Measurements from ENCODE around the gene PXMP4. TPM values are rescaled to one million over a fixed set of nuclear protein-coding genes. Genes with fewer than 3 reads are reported as not detected.

The PXMP4 gene
- total RNA-seq, 1 experiment from 2014 or later = 19.1 TPM

DNA sequence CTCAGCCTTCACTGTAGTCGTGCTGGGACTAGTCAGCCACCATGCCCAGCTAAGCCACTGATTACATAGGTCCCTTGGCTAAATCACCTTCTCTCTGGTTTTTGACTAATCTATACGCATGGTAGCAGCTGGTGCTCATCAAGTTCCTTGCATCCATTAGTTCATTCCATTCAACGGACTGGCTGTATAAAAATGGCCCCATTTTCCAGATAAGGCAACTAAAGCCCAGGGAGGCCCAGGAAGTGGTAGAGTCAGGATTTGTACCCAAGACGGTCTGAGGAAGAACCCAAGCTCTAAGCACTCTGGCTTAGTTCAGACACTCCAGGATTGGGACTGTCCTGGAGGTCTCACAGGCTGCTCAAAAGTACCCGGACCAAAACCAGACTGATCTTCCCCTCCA is 38.8 kb downstream of the PXMP4 start:
- H3K9me2 ChIP-seq (ENCODE audit: insufficient read depth) = no peaks in the 10 kb centered on the region
- no peak overlapping the region for H2AFZ ChIP-seq
- POLR2A ChIA-PET (ENCODE audit: unreplicated experiment) = interaction anchor here (0.6 kb wide), 2 partner anchors 40 to 108 kb away, joined by 3 read pairs; no protein-coding TSS in a partner anchor
- intact Hi-C loops (cut with micrococcal nuclease; ENCODE audit: unreplicated experiment) = no loop called here
- peak in 1 of 2 experiments; percentile 24 for DNase-seq
- H3K79me2 ChIP-seq (ENCODE audit: low read depth) = peaks cover 30% of the 10 kb centered on the region
- BruUV-seq (replicated peaks) = no TSS peak
- H3F3A ChIP-seq (ENCODE audit: insufficient read depth, low read depth) = peaks cover 11% of the 10 kb centered on the region; the same call in 1 of the 2 replicates
- H4K20me1 ChIP-seq (ENCODE audit: insufficient read depth) = no peaks in the 10 kb centered on the region
- no peaks in the 10 kb centered on the region for H3K9me3 ChIP-seq (ENCODE audit: insufficient read depth, low read depth)
- H3K36me3 ChIP-seq (ENCODE audit: low read depth) = no peaks in the 10 kb centered on the region
- H3K4me3 ChIP-seq = no peak overlapping the region
- H3K4me2 ChIP-seq = no peak overlapping the region
- no peak overlapping the region for H3K27ac ChIP-seq
- H3K27me3 ChIP-seq (ENCODE audit: insufficient read depth, low read depth) = no peaks in the 10 kb centered on the region
- CTCF ChIA-PET = no interaction called here
- TF ChIP-seq, protein P1, sequence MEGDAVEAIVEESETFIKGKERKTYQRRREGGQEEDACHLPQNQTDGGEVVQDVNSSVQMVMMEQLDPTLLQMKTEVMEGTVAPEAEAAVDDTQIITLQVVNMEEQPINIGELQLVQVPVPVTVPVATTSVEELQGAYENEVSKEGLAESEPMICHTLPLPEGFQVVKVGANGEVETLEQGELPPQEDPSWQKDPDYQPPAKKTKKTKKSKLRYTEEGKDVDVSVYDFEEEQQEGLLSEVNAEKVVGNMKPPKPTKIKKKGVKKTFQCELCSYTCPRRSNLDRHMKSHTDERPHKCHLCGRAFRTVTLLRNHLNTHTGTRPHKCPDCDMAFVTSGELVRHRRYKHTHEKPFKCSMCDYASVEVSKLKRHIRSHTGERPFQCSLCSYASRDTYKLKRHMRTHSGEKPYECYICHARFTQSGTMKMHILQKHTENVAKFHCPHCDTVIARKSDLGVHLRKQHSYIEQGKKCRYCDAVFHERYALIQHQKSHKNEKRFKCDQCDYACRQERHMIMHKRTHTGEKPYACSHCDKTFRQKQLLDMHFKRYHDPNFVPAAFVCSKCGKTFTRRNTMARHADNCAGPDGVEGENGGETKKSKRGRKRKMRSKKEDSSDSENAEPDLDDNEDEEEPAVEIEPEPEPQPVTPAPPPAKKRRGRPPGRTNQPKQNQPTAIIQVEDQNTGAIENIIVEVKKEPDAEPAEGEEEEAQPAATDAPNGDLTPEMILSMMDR (conservative IDR thresholded peaks at IDR 0.05) = no peak
- no peak for TF ChIP-seq EZH2 (IDR thresholded peaks at IDR 0.05; ENCODE audit: low read depth)
- H3K4me1 ChIP-seq (replicated peaks; ENCODE audit: insufficient read depth) = peaks cover 19% of the 10 kb centered on the region

DNA sequence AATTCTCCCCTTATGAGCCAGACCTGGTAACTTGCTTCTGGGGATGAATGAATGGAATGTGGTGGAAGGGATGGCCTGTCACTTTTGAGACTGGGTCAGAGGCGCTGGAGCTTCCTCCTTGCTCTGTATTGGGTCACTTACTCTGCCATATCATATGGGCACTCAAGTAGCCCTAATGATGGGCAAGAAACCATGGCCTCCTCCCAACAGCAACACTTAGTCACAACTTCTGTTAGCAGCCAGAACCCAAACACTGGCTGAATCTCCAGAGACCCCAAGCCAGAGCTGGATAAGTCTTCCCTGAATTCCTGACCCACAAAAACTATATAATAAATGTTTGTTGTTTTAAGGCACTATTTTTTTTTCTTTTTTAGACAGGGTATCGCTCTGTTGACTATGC is 39.4 kb downstream of the PXMP4 start:
- intact Hi-C loops (cut with micrococcal nuclease; ENCODE audit: unreplicated experiment) = no loop called here
- Histone ChIP-seq H3K27ac (no peak overlapping the region), H3K4me2 (no peak overlapping the region), H4K20me1 (ENCODE audit: insufficient read depth) (no peaks in the 10 kb centered on the region), H3K4me1 (replicated peaks; ENCODE audit: insufficient read depth) (peaks cover 19% of the 10 kb centered on the region), H3K79me2 (ENCODE audit: low read depth) (peaks cover 30% of the 10 kb centered on the region), H3K27me3 (ENCODE audit: insufficient read depth, low read depth) (no peaks in the 10 kb centered on the region), H3F3A (ENCODE audit: insufficient read depth, low read depth) (peaks cover 14% of the 10 kb centered on the region; the same call in 1 of the 2 replicates), H3K4me3 (no peak overlapping the region), H2AFZ (no peak overlapping the region), H3K9me3 (ENCODE audit: insufficient read depth, low read depth) (no peaks in the 10 kb centered on the region), H3K36me3 (ENCODE audit: low read depth) (no peaks in the 10 kb centered on the region), H3K9me2 (ENCODE audit: insufficient read depth) (no peaks in the 10 kb centered on the region)
- ChIA-PET POLR2A (ENCODE audit: unreplicated experiment) (interaction anchor here (0.6 kb wide), 1 partner anchor 20 kb away, joined by 4 read pairs; no protein-coding TSS in a partner anchor), CTCF (no interaction called here)
- DNase-seq = no peak
- TF ChIP-seq, protein P1 (conservative IDR thresholded peaks at IDR 0.05) = no peak
- TF ChIP-seq EZH2 (IDR thresholded peaks at IDR 0.05; ENCODE audit: low read depth) = no peak
- BruUV-seq (replicated peaks) = no TSS peak

DNA sequence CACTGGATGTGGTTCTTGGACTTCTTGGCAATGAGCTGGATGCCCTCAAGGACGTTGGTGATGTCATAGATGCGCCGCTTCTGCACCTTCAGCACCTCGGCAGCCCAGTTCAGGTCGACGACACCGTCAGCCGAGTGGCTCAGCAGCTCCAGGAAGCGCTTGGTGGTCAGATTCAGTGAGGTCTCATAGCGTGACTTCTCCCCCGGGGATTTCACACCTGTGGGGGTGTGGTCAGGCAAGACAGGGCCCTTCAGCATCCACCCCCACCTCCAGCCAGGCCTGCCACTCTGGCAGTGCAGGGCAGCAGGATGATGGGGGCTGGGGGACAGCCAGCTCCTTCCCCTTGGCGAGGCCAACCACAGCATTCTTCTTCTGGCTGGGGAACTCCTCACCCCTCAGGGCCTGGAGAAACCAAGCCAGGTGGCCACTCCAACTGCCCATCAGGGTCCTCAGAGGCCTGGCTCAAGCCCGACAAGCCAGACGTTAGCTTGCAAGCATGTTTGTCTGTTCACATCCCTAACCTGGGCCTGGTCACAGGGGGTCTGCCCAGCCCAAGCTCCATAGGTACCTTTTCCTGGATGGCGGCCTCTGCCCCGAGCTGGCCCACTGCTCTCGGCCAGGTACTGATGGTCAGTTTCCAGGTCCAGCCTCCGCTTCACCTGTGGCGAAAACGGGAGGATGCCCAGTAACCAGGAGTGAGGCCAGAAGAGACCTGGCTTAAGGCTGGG is 40.2 kb downstream of the PXMP4 start:
- BruUV-seq (replicated peaks) = no TSS peak
- H3K27me3 ChIP-seq (ENCODE audit: insufficient read depth, low read depth) = no peaks in the 10 kb centered on the region
- DNase-seq = peak in 1 of 2 experiments; percentile 1
- TF ChIP-seq EZH2 (IDR thresholded peaks at IDR 0.05; ENCODE audit: low read depth) = no peak
- TF ChIP-seq, protein P1 (conservative IDR thresholded peaks at IDR 0.05) = no peak
- ChIA-PET POLR2A (ENCODE audit: unreplicated experiment) (interaction anchor here (0.5 to 0.6 kb wide), 2 partner anchors 19 to 40 kb away, joined by 3 to 4 read pairs; partner anchors contain the start of gene PXMP4), CTCF (no interaction called here)
- no peak overlapping the region for H3K4me2 ChIP-seq
- H3K4me1 ChIP-seq (replicated peaks; ENCODE audit: insufficient read depth) = peaks cover 15% of the 10 kb centered on the region
- H3K36me3 ChIP-seq (ENCODE audit: low read depth) = no peaks in the 10 kb centered on the region
- no peak overlapping the region for H2AFZ ChIP-seq
- intact Hi-C loops (cut with micrococcal nuclease; ENCODE audit: unreplicated experiment) = no loop called here
- no peak overlapping the region for H3K4me3 ChIP-seq
- H3K9me3 ChIP-seq (ENCODE audit: insufficient read depth, low read depth) = no peaks in the 10 kb centered on the region
- H3K27ac ChIP-seq = no peak overlapping the region
- H3F3A ChIP-seq (ENCODE audit: insufficient read depth, low read depth) = peaks cover 15% of the 10 kb centered on the region; the same call in 1 of the 2 replicates
- no peaks in the 10 kb centered on the region for H3K9me2 ChIP-seq (ENCODE audit: insufficient read depth)
- H3K79me2 ChIP-seq (ENCODE audit: low read depth) = peaks cover 23% of the 10 kb centered on the region
- no peaks in the 10 kb centered on the region for H4K20me1 ChIP-seq (ENCODE audit: insufficient read depth)

Measured in PC-9 (cell line).